ENCODE data around the gene ZHX3.

ZHX3 gene

DNA sequence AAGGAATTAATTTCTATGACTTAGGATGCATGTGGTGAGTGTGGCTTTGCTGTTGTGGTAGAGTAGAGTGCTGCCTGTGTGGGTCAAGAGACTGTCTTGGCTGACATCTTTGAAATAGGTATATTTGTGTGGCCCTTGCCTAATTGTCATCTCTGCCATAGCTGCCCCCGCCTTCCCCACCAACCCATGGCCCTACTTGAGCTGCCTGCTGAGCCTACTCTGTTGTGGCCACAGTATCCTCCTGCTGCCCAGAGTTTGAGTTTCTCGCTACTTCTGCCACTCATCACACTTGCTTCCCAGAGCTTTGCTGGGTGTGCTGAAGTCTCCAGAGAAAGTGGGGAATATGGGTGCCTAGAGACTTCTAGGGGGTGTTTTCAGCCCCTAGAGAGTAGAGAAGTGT, 172.2 kb downstream of the ZHX3 start:
- H3K27ac ChIP-seq (ENCODE audit: low read length), result no peak overlapping the region
- peaks cover 11% of the 10 kb centered on the region for H3K4me1 ChIP-seq (ENCODE audit: control insufficient read depth, low read depth, low read length)
- H3K36me3 ChIP-seq (ENCODE audit: control insufficient read depth, low read depth, low read length), result peaks cover 7% of the 10 kb centered on the region
- H3K9ac ChIP-seq (ENCODE audit: low read length), result no peak overlapping the region
- no peaks in the 10 kb centered on the region for H3K9me3 ChIP-seq (ENCODE audit: control insufficient read depth, low read depth, low read length)
- H3K4me3 ChIP-seq (ENCODE audit: low read length), result no peak overlapping the region
- no peaks in the 10 kb centered on the region for H3K27me3 ChIP-seq (ENCODE audit: control insufficient read depth, insufficient read depth, low read length)

GRCh38 chr20:41143354-41143753, 174.2 kb downstream of the ZHX3 start:
- H3K4me3 ChIP-seq (ENCODE audit: low read length), result no peak overlapping the region
- H3K27ac ChIP-seq (ENCODE audit: low read length), result no peak overlapping the region
- H3K36me3 ChIP-seq (ENCODE audit: control insufficient read depth, low read depth, low read length), result peaks cover 7% of the 10 kb centered on the region
- peaks cover 27% of the 10 kb centered on the region for H3K4me1 ChIP-seq (ENCODE audit: control insufficient read depth, low read depth, low read length)
- H3K9ac ChIP-seq (ENCODE audit: low read length), result no peak overlapping the region
- no peaks in the 10 kb centered on the region for H3K9me3 ChIP-seq (ENCODE audit: control insufficient read depth, low read depth, low read length)
- no peaks in the 10 kb centered on the region for H3K27me3 ChIP-seq (ENCODE audit: control insufficient read depth, insufficient read depth, low read length)

- H3K4me3 ChIP-seq (ENCODE audit: low read length), result no peak overlapping the region
- no peaks in the 10 kb centered on the region for H3K9me3 ChIP-seq (ENCODE audit: control insufficient read depth, low read depth, low read length)
- H3K9ac ChIP-seq (ENCODE audit: low read length), result no peak overlapping the region
- peaks cover 7% of the 10 kb centered on the region for H3K36me3 ChIP-seq (ENCODE audit: control insufficient read depth, low read depth, low read length)
- no peaks in the 10 kb centered on the region for H3K27me3 ChIP-seq (ENCODE audit: control insufficient read depth, insufficient read depth, low read length)
- H3K4me1 ChIP-seq (ENCODE audit: control insufficient read depth, low read depth, low read length), result peaks cover 27% of the 10 kb centered on the region
- no peak overlapping the region for H3K27ac ChIP-seq (ENCODE audit: low read length)
These were observed 174.6 kb downstream of the ZHX3 start for GRCh38 chr20:41142919-41143318.

- H3K9ac ChIP-seq (ENCODE audit: low read length), result no peak overlapping the region
- H3K27me3 ChIP-seq (ENCODE audit: control insufficient read depth, insufficient read depth, low read length), result no peaks in the 10 kb centered on the region
- H3K4me3 ChIP-seq (ENCODE audit: low read length), result no peak overlapping the region
- peaks cover 27% of the 10 kb centered on the region for H3K4me1 ChIP-seq (ENCODE audit: control insufficient read depth, low read depth, low read length)
- no peak overlapping the region for H3K27ac ChIP-seq (ENCODE audit: low read length)
- H3K36me3 ChIP-seq (ENCODE audit: control insufficient read depth, low read depth, low read length), result peaks cover 7% of the 10 kb centered on the region
- no peaks in the 10 kb centered on the region for H3K9me3 ChIP-seq (ENCODE audit: control insufficient read depth, low read depth, low read length)
These were observed 175.3 kb downstream of the ZHX3 start for GRCh38 chr20:41142245-41142644.

DNA sequence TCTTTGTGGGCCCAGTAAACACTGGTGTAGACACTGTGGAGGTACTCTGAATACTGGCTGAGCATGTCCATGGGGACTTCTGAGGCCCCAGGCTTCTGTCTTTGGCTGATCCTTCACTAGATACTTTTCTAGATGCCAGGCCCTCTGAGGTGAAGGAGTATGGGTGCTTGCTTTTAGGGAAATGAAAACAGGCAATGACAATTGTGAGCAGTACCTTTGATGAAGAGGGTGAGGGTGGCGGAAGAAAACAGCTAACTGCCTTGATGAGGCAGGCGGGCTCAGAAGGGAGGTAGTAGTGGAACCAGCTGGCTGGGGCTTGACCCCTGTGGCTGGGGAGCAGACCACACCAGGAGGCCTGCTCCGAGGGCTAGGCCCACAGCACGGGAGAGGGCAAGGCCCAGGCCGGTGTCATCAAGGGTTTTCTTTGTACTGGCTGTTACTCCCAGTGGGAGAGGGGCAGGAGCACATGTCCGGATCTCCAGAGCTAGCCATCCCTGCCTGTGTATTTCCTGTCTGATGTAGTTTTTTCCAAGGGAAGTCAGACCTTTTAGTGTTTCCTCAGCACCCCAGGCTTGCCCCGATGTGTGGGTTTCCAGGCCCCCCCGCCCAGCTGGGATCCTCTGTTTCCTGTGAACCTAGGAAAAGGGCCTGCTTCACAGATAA, 176.2 kb downstream of the ZHX3 start:
- Histone ChIP-seq H3K9me3 (ENCODE audit: control insufficient read depth, low read depth, low read length) (no peaks in the 10 kb centered on the region), H3K9ac (ENCODE audit: low read length) (no peak overlapping the region), H3K27me3 (ENCODE audit: control insufficient read depth, insufficient read depth, low read length) (peaks cover under 1% of the 10 kb centered on the region), H3K4me3 (ENCODE audit: low read length) (no peak overlapping the region), H3K27ac (ENCODE audit: low read length) (no peak overlapping the region), H3K4me1 (ENCODE audit: control insufficient read depth, low read depth, low read length) (peaks cover 29% of the 10 kb centered on the region), H3K36me3 (ENCODE audit: control insufficient read depth, low read depth, low read length) (peaks cover 7% of the 10 kb centered on the region)

GRCh38 chr20:41140226-41141133, 177.1 kb downstream of the ZHX3 start:
- Histone ChIP-seq H3K27me3 (ENCODE audit: control insufficient read depth, insufficient read depth, low read length) (peaks cover 8% of the 10 kb centered on the region), H3K4me1 (ENCODE audit: control insufficient read depth, low read depth, low read length) (peaks cover 37% of the 10 kb centered on the region), H3K4me3 (ENCODE audit: low read length) (peak overlapping the region; percentile 3), H3K36me3 (ENCODE audit: control insufficient read depth, low read depth, low read length) (peaks cover 7% of the 10 kb centered on the region), H3K9ac (ENCODE audit: low read length) (peak overlapping the region; percentile 11), H3K9me3 (ENCODE audit: control insufficient read depth, low read depth, low read length) (no peaks in the 10 kb centered on the region), H3K27ac (ENCODE audit: low read length) (no peak overlapping the region)

- peaks cover 10% of the 10 kb centered on the region for H3K27me3 ChIP-seq (ENCODE audit: control insufficient read depth, insufficient read depth, low read length)
- no peak overlapping the region for H3K27ac ChIP-seq (ENCODE audit: low read length)
- peaks cover 43% of the 10 kb centered on the region for H3K4me1 ChIP-seq (ENCODE audit: control insufficient read depth, low read depth, low read length)
- H3K9me3 ChIP-seq (ENCODE audit: control insufficient read depth, low read depth, low read length), result no peaks in the 10 kb centered on the region
- peaks cover 3% of the 10 kb centered on the region for H3K36me3 ChIP-seq (ENCODE audit: control insufficient read depth, low read depth, low read length)
- H3K4me3 ChIP-seq (ENCODE audit: low read length), result peak overlapping the region; percentile 85
- H3K9ac ChIP-seq (ENCODE audit: low read length), result peak overlapping the region; percentile 93
These were observed 178.1 kb downstream of the ZHX3 start for GRCh38 chr20:41139227-41140093.

DNA sequence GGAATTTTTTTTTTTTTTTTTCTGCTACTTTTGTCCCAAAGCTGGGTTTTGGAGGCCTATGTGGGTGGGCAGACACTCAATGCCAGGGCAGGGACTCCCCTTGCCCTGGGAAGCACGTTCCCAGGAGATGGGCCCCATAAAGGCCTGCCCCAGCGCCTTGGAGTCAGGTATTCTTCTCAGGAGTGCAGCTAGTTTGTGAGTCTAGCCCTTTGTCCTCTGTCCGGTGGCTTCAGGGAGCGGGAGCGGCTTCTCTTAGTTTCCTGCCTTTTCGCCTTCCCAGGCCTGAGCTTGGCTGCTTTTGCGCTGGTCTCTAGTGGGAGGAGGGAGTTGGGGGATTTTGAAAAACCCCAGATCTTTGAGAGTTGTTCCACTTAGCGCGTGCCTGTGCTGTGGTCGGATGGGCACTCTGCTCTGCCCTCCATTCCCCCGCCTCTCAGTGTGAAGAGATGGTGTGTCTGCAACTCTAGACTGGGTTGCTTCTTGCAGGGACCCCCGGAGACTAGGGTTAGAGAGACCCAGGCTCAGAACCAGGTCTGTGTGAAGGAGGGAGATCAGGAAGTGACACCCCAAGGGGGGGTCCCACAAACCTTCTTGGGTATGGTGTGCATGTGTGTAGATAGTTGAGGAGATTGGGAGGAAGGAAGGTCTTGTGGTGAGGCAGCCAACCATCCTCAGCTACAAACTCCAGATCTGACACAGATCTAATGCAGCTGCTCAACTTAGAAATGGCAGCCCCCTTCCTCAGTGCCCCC, 178.9 kb downstream of the ZHX3 start:
- H3K4me1 ChIP-seq (ENCODE audit: control insufficient read depth, low read depth, low read length), result peaks cover 43% of the 10 kb centered on the region
- H3K4me3 ChIP-seq (ENCODE audit: low read length), result peak overlapping the region; percentile 85
- peak overlapping the region; percentile 58 for H3K27ac ChIP-seq (ENCODE audit: low read length)
- no peaks in the 10 kb centered on the region for H3K36me3 ChIP-seq (ENCODE audit: control insufficient read depth, low read depth, low read length)
- H3K9ac ChIP-seq (ENCODE audit: low read length), result peak overlapping the region; percentile 93
- peaks cover 10% of the 10 kb centered on the region for H3K27me3 ChIP-seq (ENCODE audit: control insufficient read depth, insufficient read depth, low read length)
- no peaks in the 10 kb centered on the region for H3K9me3 ChIP-seq (ENCODE audit: control insufficient read depth, low read depth, low read length)

GRCh38 chr20:41137614-41138474, 179.7 kb downstream of the ZHX3 start:
- H3K27ac ChIP-seq (ENCODE audit: low read length), result peak overlapping the region; percentile 58
- H3K36me3 ChIP-seq (ENCODE audit: control insufficient read depth, low read depth, low read length), result no peaks in the 10 kb centered on the region
- H3K27me3 ChIP-seq (ENCODE audit: control insufficient read depth, insufficient read depth, low read length), result peaks cover 10% of the 10 kb centered on the region
- no peaks in the 10 kb centered on the region for H3K9me3 ChIP-seq (ENCODE audit: control insufficient read depth, low read depth, low read length)
- H3K4me1 ChIP-seq (ENCODE audit: control insufficient read depth, low read depth, low read length), result peaks cover 43% of the 10 kb centered on the region
- peak overlapping the region; percentile 85 for H3K4me3 ChIP-seq (ENCODE audit: low read length)
- H3K9ac ChIP-seq (ENCODE audit: low read length), result peak overlapping the region; percentile 93

All from iPS-18a (cell line).